Non-pigmented ciliary epithelial cell (primary cell): ENCODE results near the gene C16orf74.

Experiments used
- DNase-seq: peaks from one replicate; pipeline ENCODE4 v3.0.0-alpha.2; 2010; ENCODE audit warnings: low read depth

The C16orf74 gene

DNA sequence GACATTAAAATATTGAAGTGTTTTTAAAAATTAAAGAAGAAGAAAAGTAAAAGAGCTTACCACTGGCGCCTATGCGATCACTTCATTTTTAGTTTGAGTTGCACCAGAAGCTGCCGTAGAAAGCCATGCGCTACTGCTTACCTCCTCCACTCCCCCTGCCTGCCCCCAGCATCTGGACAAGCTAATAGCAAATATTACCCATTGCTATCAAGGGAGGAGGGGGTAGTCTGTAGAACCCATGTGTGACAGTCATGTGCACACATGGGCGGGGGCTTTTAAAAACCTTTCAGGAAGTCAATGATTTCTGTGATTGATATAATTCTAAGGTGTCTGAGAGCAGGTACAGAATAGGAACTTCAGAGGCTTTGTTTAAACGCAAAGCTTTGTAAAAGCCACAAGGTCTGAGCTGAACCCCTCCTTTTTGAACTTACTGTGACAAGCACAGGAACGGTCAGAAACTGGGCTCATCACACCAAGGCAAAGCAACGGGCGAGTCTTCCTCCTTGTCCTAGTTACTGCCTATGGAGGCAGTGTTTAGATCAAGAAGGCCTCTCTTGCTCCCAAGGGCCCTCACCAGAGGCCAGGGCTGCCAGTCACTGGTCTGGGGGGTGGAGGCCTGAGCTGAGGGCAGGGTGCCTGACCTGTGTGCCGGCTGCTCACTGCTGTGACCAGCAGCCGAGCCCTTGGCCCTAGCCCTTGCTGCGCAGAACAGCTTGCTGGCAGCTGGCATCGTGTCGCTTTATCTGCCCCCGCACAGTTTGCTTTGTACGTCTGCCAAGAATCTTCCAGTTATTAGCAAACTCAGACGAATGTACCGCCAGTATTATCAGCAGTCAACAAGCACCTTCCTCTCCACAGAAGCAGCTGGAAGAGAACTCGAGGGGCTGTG is 77.1 kb downstream of the C16orf74 start:
- DNase-seq: peak; percentile 30

DNA sequence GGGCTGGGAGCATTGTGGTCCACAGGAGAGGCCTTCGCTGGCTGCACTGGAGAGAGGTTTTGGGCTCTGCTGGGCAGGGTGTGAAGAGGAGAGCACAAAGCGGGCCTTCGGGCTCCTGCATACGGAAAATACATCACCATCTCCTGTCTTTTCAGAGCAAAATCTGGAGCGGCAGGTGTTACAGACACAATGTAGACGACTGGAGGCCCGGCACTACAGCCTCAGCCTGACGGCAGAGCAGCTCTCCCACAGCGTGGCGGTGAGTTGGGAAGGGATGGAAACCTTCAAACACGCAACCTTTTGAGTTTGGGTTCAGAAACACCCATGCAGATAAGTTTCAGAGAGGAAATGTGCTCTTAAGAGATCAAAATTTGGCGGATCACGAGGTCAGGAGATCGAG is 80.1 kb downstream of the C16orf74 start:
- DNase-seq: no peak

DNA sequence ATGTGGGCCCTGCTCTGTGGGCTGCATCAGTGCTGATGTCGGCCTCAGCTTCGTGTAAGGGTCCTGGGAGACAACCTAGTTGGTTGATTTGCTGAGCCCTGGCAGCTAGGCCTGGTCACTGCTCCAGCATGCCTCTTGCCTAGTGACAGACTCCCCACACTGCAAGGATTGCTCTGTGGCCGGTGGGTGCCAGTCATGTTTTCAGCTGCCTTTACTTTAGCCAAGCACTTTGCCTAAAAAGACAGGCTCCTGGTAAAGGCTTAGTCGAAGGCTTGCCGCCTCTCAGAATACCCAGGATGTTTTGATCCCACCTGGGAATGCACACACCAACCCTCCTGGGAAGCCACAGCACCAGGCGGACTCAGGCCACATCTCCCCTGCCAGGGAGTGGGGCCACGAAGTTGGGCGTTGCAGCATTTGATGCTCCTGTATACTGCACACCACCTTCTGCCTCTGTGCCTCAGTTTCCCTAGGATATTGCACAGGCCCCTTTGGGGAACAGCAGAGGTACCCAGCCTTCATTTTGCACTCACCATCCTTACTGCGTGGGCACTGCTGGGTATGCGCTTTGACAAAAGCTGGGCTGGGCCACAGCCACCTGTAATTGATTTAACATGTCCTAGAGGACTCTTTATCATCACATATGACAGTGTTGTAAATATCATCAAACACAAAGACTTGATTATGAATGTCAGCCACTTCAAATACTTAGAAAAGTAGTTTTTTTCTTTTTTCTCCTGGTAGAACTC is 82.0 kb downstream of the C16orf74 start:
- no peak for DNase-seq

DNA sequence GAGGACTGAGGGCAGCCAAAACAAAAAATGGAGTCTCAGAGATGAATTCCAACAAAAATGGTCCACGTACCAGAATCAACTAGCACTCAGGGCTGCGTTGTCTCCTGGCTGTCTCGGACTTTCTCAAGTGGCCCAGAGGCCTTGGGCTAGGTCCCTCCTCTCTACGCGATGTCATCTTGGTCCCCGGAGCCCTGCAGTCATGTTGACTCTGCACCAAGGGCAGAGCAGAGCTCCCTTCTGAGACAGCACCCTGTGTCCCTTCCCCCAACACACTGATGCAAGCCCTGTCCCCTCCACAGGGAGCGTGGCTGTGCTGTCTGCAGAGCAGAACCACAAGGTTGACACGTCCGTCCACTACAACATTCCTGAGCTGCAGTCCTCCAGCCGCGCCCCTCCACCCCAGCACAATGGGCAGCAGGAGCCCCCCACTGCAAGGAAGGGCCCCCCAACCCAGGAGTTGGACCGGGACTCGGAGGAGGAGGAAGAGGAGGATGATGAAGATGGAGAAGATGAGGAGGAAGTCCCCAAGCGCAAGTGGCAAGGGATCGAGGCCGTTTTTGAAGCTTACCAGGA is 83.0 kb downstream of the C16orf74 start:
- DNase-seq: no peak

DNA sequence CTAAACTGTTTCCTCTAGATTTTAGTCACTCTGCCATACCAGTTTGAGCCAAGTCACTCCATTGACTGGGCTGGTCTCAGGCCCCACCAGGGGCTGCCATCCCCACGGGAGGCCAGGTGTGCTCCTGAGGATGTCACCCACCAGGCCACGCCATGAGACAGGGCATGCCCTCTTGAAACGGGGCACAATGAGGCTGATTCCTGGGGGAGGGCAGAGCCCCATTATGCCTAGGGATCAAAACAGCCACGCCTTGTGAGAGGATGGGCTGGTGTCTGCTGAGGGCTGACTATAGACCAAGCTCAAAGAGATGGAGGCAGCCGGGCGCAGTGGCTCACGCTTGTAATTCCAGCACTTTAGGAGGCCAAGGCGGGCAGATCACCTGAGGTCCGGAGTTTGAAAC is 83.6 kb downstream of the C16orf74 start:
- DNase-seq: no peak

DNA sequence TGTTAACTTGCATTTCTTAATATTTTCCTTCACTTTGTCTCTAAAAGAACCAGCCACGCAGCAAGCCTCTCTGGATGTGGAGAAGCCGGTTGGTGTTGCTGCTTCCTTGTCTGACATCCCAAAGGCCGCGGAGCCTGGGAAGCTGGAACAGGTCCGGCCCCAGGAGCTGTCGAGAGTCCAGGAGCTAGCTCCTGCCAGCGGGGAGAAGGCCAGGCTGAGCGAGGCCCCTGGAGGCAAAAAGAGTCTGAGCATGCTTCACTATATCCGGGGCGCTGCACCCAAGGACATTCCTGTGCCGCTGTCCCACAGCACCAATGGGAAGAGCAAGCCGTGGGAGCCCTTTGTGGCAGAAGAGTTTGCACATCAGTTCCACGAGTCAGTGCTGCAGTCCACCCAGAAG is 85.0 kb downstream of the C16orf74 start:
- DNase-seq: no peak

DNA sequence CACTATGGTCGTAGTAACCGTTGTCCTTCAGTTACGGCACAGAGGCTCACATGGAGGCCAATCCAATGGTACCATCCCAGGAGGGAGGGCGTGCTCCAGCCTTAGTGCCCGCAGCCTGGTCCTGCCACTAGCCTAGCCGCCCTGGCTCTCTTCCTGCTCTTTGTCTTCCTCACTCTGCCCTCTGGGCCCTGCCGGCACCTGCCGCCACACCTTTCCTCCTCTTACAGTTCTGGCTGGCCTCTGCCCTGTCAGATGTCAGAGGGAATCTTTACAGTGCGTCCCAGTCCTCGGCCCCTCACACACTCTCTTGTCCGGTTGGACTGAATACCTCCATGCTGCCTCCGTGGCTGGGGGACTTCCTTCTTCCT is 85.5 kb downstream of the C16orf74 start:
- no peak for DNase-seq

DNA sequence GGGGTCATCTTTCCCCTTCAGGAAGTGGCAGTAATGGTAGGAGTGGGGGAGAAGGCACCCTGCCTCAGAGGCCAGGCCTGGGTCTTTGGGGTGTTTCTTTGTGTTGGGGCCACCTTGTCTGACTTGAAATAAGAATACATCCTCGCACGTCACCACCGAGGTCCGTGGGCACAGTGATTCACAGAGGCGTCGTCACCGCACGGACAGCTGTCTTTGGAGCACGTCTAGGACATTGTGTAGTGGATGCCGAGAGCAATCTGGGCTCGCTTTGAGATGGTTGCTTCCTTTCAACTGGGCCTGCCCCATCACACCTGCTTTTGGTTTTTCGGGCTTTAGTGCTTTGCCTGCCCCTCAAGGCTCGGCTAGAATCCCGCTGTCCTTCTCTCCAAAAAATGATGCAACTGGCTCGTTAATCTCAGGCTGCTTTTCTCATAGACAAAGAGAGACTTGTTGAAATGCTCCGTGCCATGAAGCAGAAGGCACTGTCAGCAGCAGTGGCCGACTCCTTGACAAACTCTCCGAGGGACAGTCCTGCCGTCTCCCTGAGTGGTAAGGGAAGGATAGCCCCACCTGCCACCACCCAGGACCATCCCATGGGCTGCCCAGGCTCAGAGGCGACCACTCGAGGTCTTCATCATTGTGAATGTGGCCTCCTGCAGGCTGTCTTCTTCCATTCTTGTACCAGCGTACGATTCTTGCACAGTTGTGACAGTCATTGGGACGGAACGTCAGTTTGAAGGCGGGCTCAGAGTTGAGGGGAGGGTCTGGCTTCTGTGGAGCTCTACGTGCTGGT is 86.1 kb downstream of the C16orf74 start:
- no peak for DNase-seq

DNA sequence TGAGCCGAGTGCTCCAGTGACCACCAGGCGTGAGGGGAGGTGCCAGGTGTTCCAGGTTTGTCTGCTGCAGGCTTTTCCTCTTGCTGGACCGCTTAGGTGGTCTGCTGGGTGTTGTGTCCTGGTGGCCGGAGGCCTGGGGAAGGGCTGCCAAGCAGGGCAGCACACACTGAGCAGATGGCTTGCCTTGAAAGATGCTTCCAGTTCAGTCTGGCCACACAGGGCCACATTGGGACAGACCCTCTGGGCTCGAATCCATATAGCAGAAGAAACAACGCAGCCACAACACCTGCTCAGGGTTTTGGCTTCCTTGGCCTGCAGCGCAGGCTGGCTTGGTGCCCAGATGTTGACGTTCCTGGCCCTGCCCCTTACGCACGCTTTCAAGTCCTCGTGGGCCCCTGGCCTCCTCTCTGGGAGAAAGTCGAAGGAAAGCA is 87.0 kb downstream of the C16orf74 start:
- no peak for DNase-seq

DNA sequence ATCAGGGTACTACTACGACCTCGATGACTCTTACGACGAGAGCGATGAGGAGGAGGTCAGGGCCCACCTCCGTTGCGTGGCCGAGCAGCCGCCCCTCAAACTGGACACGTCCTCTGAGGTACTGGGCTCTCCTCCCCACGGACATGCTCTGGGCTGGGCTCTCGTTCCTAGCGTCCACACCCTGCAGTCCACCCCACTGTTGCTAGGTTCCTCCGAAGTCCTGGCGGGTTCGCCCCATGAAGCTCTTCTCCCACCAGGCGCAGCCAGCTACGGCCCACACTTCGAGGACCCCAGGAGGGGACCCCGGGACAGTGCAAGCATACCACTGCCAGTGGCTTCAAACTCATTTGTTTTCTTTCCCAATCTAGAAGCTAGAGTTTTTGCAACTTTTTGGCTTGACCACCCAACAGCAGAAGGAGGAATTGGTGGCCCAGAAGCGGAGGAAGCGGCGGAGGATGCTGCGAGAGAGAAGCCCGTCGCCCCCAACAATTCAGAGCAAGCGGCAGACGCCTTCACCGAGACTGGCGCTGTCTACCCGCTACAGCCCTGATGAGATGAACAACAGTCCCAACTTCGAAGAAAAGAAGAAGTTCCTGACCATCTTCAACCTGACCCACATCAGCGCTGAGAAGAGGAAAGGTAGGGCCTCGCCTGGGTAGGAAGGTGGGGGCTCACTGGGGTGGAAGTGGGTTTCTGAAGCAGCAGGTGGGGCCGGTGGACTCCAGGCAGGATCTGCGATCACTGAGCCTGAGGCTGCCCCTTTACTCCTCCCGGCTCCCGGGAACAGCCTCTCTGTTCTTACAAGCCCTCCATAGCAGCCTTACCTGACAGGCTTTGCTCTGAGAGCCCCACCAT is 87.7 kb downstream of the C16orf74 start:
- no peak for DNase-seq

DNA sequence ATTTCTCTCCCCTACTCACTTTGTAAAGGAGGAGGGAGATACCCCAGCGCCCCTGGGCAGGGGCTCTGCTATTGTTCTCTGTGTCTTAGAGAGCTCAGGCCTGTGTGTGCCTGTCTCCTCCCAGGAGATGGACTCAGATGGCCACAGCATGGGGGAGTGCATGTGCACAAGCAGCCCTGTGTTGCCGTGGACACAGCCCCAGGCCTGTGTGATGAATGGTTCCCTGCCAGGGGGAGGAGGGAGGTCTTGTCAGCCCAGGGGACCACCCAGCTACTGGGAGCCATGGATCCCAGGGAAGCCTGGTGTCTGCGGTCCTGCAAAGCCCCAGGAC is 88.4 kb downstream of the C16orf74 start:
- DNase-seq: no peak

DNA sequence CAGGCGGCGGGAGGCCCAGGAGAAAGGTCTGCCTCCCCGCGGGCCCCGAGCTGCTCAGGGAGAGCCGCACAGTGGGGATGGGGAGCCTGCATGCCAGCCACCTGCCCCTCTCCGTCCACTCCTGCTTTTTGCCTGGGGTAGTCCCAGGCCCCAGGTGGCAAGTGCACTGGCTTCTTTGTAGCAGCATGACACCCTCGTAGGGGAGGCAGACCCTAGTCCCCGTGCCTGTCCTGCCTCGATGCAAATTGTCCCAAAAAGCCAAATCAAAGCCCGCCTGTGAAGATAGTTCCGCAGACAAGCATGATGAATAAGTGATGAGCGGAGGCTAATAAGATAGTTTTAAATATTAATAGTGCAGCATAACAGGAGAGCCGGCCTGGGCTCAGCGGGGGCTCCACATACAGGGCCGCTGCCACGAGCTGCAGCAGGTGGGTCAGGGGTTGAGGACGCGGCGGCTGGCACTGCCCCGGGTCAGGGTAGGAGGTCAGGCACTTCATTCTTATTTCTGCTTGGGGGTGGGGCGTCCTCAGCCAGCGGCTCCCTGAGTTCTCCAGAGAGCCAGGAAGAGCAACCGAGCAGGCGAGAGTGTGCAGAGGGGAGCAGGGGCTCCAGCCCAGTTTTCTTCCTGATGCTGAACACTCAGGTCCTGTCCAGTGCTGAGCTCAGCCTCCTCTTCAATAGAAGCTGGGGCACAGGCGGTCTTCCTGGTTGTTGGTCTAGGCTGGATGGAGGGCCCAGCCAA is 89.0 kb downstream of the C16orf74 start:
- DNase-seq: no peak

DNA sequence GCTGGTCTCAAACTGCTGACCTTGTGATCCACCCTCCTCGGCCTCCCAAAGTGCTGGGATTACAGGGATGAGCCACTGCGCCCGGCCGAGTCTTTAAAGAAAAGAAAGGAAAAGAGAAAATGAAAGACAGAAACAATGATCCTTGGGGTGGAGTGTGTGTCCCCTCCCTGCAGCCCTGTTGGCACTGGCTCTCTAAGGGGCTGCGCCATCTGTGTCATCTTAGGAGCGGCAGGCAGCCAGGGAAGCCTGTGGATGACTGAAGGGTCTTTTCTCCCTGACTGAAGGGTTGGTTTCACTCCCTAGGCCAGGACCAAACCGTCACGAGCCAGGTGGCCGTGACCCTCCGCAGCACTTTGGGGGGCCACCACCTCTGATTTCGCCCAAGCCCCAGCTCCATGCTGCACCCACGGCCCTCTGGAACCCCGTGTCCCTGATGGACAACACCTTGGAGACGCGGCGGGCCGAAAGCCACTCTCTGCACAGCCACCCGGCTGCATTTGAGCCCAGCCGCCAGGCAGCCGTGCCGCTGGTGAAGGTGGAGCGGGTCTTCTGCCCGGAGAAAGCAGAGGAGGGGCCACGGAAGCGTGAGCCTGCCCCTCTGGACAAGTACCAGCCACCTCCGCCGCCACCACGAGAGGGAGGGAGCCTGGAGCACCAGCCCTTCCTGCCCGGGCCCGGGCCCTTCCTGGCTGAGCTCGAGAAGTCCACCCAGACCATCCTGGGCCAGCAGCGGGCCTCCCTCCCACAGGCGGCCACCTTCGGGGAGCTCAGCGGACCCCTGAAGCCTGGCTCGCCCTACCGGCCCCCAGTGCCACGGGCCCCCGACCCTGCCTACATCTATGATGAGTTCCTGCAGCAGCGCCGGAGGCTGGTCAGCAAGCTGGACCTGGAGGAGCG is 89.8 kb downstream of the C16orf74 start:
- DNase-seq: no peak

DNA sequence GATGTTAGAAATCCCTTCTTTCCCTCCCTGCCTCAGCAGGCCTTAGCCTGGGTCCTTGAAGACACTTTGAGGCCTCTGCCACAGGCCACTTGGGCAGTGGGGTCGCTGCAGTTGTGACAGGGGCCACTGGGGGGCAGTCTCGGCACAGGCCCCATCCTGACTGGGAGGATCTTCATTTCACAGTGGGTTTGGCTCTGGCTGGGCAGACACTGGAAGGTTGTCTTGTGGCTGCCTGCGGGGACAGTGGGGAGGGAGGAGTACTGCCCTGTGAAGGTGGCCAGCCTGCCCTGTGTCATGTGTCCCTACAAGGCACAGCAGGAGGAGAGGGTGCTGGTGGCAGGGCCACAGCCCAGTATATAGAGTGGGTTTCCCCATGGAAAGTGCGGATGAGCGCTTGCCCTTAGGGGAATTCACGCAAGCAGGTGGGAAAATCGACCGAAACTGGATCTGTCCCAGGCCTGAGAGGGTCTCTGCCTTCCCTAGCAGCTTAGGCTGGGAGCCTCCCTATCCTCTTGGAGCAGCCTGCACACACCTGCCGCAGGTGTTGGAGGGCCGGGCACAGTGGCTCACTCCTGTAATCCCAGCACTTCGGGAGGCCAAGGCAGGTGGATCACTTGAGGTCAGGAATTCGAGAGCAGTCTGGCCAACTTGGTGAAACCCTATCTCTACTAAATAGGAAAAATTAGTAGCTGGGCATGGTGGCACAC is 90.9 kb downstream of the C16orf74 start:
- no peak for DNase-seq

DNA sequence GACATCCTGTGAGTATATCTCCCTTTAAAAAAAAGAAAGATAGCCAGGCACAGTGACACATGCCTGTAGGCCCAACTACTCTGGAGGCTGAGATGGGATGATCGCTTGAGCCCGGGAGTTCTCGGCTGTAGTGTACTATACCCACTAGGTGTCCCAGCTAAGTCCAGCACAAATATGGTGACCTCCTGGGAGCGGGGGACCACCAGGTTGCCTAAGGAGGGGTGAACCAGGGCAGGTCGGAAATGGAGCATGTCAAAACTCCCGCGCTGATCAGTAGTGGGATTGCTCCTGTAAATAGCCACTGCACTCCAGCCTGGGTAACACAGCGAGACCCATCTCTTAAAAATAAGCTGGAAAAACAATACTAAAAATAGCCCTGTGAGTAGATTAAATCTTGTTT is 91.6 kb downstream of the C16orf74 start:
- DNase-seq: no peak

DNA sequence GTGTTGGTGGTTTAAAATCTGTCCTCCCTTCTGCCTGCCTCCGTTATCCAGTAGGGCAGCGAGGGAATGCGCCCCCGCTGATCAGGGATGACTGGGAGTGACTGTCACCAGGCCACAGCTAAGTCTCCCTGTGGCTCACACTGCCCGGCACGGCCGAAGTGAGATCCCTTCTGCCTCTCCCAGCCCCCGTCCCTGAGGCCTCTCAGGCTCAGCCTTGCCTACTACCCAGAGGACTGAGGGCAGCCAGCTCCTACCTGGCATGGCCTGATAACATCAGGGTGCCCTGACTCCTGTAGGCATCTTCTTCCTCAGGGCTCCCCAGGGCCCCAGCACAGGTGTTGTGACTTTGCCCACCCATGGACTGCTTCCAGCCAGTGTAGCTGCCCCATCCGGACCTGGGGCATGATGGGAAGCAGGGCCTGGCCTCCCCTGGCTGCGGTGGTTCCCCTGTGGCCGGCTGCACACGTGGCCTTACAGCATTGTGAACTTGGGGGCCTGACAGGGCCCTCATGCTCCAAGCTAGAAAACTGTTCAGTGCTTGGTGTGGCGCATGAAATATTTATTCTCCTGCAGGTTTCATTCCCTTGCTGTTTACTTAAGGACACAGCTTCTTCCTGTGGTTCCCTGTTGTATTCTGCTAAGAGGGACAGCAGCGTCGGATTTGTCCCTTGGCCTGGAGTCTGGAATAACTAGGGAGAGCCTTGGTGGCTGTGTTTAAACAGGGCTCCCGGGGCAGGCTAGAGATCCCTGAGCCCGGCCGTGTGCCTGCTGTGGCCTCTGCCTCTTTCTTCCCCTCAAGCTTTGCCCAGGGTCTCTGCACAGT is 92.2 kb downstream of the C16orf74 start:
- DNase-seq: no peak

DNA sequence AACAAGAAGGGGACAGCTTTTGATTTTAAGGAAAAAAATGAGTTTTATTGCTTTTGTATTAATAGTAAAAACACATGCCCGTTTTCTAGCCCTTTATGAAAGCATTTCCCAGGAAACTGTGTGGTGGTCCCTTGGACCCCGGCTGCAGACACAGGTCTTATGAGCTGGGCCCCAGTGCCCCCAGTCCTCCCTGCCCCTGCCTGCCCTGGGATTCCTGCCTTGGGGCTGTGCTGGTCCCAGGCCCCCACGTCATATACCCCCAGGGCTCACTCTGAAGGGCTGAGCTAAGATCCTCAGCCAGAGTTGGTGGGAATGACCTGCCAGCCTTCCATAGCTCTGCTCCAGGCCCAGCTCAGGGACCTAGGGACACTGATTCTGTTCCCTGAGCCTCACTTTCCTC is 92.9 kb downstream of the C16orf74 start:
- no peak for DNase-seq
